Neural cell (in vitro differentiated cells): ENCODE data around the gene C21orf58. TPM values are rescaled to one million over a fixed set of nuclear protein-coding genes. Genes with fewer than 3 reads are reported as not detected.

Source experiments
- H2AFZ ChIP-seq: fragments of 200-600, 300-800 bp; sonication (generic), shearing (Covaris generic); 2 replicates; pipeline ENCODE4 v1.6.0; 2014; ENCODE audit warnings: low read depth, mild to moderate bottlenecking, antibody characterized with exemption, low read length, moderate library complexity
- H3F3A ChIP-seq: fragments of 200-600 bp; shearing (Covaris generic); 2 replicates; pipeline ENCODE4 v1.6.1; 2016; ENCODE audit warnings: mild to moderate bottlenecking, moderate library complexity, mixed read lengths, antibody characterized with exemption, low read length; ENCODE audit not compliant: insufficient read depth, poor library complexity, severe bottlenecking
- H3K27ac ChIP-seq: fragments of 200-600, 300-800 bp; sonication (generic), shearing (Covaris generic); 2 replicates; pipeline ENCODE4 v1.5.1; 2014; ENCODE audit warnings: mild to moderate bottlenecking, low read length, moderate library complexity
- H3K27me3 ChIP-seq: fragments of 300-800, 200-600 bp; sonication (generic), shearing (Covaris generic); 2 replicates; pipeline ENCODE4 v1.6.0; 2014; ENCODE audit warnings: mild to moderate bottlenecking, low read depth, low read length, moderate library complexity; ENCODE audit not compliant: insufficient read depth
- H3K36me3 ChIP-seq: fragments of 300-800, 200-600 bp; sonication (generic), shearing (Covaris generic); 2 replicates; pipeline ENCODE4 v1.5.1; 2014; ENCODE audit warnings: mild to moderate bottlenecking, antibody characterized with exemption, low read length, moderate library complexity; ENCODE audit not compliant: insufficient read depth
- H3K4me2 ChIP-seq: fragments of 300-800, 200-600 bp; sonication (generic), shearing (Covaris generic); 2 replicates; pipeline ENCODE4 v1.6.0; 2014; ENCODE audit warnings: mild to moderate bottlenecking, low read length
- H3K4me3 ChIP-seq: fragments of 300-800, 200-600 bp; sonication (generic), shearing (Covaris generic); 2 replicates; pipeline ENCODE4 v1.5.1; 2014; ENCODE audit warnings: mild to moderate bottlenecking, low read length, moderate library complexity
- H3K79me2 ChIP-seq: fragments of 200-600 bp; shearing (Covaris generic); replicated peaks from 2 replicates; pipeline ENCODE4 v1.6.0; 2014; ENCODE audit warnings: mild to moderate bottlenecking, low read length, moderate library complexity; ENCODE audit not compliant: insufficient read depth
- H3K9ac ChIP-seq: fragments of 300-800, 200-600 bp; sonication (generic), shearing (Covaris generic); 2 replicates; pipeline ENCODE4 v1.6.1; 2016; ENCODE audit warnings: mild to moderate bottlenecking, low read length, mixed read lengths
- H3K9me2 ChIP-seq: fragments of 200-600 bp; shearing (Covaris generic); 2 replicates; pipeline ENCODE4 v1.6.1; 2016; ENCODE audit warnings: mild to moderate bottlenecking, low read length, mixed read lengths; ENCODE audit not compliant: insufficient read depth
- H3K9me3 ChIP-seq: fragments of 200-600, 300-800 bp; sonication (generic), shearing (Covaris generic); 2 replicates; pipeline ENCODE4 v1.6.1; 2016; ENCODE audit warnings: mild to moderate bottlenecking, mixed run types, low read length, moderate library complexity, mixed read lengths
- H4K20me1 ChIP-seq: fragments of 200-600 bp; shearing (Covaris generic); 2 replicates; pipeline ENCODE4 v1.6.1; 2016; ENCODE audit warnings: mild to moderate bottlenecking, mixed run types; ENCODE audit not compliant: insufficient read depth
- EP300 ChIP-seq: fragments of 450-650 bp; conservative IDR thresholded peaks from 2 replicates; pipeline ENCODE4 v1.6.1; 2014; ENCODE audit warnings: antibody characterized with exemption, mild to moderate bottlenecking, moderate library complexity; ENCODE audit not compliant: poor library complexity, severe bottlenecking
- EZH2 ChIP-seq: fragments of 200-600, 300-800 bp; shearing (Covaris generic), sonication (generic); IDR thresholded peaks from 2 replicates; pipeline ENCODE4 v1.6.1; 2014; ENCODE audit warnings: antibody characterized with exemption, low read length, borderline replicate concordance, mild to moderate bottlenecking; ENCODE audit not compliant: insufficient read depth, poor library complexity, severe bottlenecking
- MXI1 ChIP-seq: fragments of 450-650 bp; conservative IDR thresholded peaks from 2 replicates; pipeline ENCODE4 v1.6.1; 2014; ENCODE audit warnings: antibody characterized with exemption, mild to moderate bottlenecking; ENCODE audit not compliant: poor library complexity, severe bottlenecking
- POLR2AphosphoS5 ChIP-seq: IDR thresholded peaks from 2 replicates; pipeline ENCODE4 v1.6.1; 2012
- RAD21 ChIP-seq: fragments of 450-650 bp; conservative IDR thresholded peaks from 2 replicates; pipeline ENCODE4 v1.6.1; 2014; ENCODE audit warnings: antibody characterized with exemption, mild to moderate bottlenecking, moderate library complexity
- SMC3 ChIP-seq: fragments of 450-650 bp; conservative IDR thresholded peaks from 2 replicates; pipeline ENCODE4 v1.6.1; 2014; ENCODE audit warnings: antibody characterized with exemption, mild to moderate bottlenecking, moderate library complexity; ENCODE audit not compliant: poor library complexity
- TAF1 ChIP-seq: IDR thresholded peaks from 2 replicates; pipeline ENCODE4 v1.6.1; 2012; ENCODE audit warnings: low read depth
- polyA plus RNA-seq: library from polyadenylated mRNA; depleted of rRNA; stranded (reverse); fragments of >200 nt; gene quantifications from 2 replicates; pipeline ENCODE4 v1.2.3, GENCODE V29; 2014
- TF ChIP-seq, protein P1 (sequence below): fragments of 450-650 bp; IDR thresholded peaks from 2 replicates; pipeline ENCODE4 v1.5.1; 2014; ENCODE audit warnings: antibody characterized with exemption, mild to moderate bottlenecking, moderate library complexity; ENCODE audit not compliant: poor library complexity, severe bottlenecking
- TF ChIP-seq, protein P2 (sequence below): IDR thresholded peaks from 2 replicates; pipeline ENCODE4 v1.6.1; 2012; ENCODE audit warnings: borderline replicate concordance

The C21orf58 gene
- polyA plus RNA-seq, 1 donor from 2014 or later = 3.0 TPM

DNA sequence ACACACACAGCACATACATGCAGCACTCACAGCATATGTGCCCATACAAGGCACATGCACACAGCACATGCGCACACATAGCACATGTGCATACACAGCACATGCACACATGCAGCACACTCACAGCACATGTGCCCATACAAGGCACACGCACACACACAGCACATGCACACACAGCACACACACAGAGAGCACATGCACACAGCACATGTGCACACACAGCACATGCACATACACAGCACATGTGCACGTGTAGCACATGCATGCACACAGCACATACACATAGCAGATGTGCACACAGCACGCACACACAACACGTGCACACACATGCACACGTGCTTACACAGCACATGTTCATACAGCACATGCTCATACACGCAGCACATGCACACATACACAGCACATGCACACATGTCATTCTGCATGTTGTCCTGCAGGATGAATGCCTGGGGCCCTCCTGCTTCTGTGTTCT lies 48.4 kb upstream of the C21orf58 start:
- Histone ChIP-seq H3K4me3 (no peak overlapping the region), H3K9me2 (no peaks in the 10 kb centered on the region), H3K27ac (no peak overlapping the region), H3K4me2 (no peak overlapping the region), H3K27me3 (no peaks in the 10 kb centered on the region), H3K9me3 (no peaks in the 10 kb centered on the region), H2AFZ (no peak overlapping the region), H3F3A (no peaks in the 10 kb centered on the region), H3K79me2 (peaks cover 6% of the 10 kb centered on the region), H3K9ac (no peak overlapping the region), H3K36me3 (peaks cover 8% of the 10 kb centered on the region), H4K20me1 (no peaks in the 10 kb centered on the region)
- no peak for TF ChIP-seq POLR2AphosphoS5

DNA sequence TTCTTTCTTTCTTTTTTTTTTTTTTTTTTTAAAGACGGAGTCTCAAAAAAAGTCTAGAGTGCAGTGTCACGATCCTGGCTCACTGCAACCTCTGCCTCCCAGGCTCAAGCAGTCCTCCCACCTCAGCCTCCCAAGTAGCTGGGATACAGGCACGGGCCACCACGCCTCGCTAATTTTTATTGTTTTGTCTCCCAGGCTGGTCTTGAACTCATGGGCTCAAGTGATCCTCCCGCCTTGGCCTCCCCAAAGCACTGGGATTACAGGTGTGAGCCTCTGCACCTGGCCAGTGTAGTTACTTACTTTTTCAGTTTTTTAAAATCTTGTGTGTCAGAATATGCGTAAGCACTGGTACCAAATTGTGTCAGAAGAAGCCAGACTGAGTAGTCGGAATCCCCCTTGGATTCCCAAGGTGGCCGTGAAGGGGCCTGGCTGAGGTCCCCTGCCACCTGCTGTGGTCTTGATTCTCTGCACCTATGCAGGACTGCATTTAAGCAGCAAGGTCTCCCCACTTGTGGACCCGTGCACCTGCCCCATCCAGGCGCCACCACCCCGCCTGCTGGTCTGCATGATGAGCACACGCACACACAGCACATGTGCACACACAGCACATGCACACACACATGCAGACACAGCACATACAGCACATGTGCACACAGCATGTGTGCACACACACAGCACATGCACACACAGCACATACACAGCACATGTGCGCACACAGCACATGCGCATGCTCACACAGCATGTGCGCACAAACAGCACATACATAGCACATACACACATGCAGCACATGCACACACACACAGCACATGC lies 47.7 kb upstream of the C21orf58 start:
- no peaks in the 10 kb centered on the region for H4K20me1 ChIP-seq
- no peaks in the 10 kb centered on the region for H3K27me3 ChIP-seq
- no peak overlapping the region for H3K27ac ChIP-seq
- no peaks in the 10 kb centered on the region for H3K9me2 ChIP-seq
- no peak for TF ChIP-seq POLR2AphosphoS5
- TF ChIP-seq, protein P1, sequence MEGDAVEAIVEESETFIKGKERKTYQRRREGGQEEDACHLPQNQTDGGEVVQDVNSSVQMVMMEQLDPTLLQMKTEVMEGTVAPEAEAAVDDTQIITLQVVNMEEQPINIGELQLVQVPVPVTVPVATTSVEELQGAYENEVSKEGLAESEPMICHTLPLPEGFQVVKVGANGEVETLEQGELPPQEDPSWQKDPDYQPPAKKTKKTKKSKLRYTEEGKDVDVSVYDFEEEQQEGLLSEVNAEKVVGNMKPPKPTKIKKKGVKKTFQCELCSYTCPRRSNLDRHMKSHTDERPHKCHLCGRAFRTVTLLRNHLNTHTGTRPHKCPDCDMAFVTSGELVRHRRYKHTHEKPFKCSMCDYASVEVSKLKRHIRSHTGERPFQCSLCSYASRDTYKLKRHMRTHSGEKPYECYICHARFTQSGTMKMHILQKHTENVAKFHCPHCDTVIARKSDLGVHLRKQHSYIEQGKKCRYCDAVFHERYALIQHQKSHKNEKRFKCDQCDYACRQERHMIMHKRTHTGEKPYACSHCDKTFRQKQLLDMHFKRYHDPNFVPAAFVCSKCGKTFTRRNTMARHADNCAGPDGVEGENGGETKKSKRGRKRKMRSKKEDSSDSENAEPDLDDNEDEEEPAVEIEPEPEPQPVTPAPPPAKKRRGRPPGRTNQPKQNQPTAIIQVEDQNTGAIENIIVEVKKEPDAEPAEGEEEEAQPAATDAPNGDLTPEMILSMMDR = no peak
- TF ChIP-seq EZH2 = no peak
- TF ChIP-seq, protein P2, sequence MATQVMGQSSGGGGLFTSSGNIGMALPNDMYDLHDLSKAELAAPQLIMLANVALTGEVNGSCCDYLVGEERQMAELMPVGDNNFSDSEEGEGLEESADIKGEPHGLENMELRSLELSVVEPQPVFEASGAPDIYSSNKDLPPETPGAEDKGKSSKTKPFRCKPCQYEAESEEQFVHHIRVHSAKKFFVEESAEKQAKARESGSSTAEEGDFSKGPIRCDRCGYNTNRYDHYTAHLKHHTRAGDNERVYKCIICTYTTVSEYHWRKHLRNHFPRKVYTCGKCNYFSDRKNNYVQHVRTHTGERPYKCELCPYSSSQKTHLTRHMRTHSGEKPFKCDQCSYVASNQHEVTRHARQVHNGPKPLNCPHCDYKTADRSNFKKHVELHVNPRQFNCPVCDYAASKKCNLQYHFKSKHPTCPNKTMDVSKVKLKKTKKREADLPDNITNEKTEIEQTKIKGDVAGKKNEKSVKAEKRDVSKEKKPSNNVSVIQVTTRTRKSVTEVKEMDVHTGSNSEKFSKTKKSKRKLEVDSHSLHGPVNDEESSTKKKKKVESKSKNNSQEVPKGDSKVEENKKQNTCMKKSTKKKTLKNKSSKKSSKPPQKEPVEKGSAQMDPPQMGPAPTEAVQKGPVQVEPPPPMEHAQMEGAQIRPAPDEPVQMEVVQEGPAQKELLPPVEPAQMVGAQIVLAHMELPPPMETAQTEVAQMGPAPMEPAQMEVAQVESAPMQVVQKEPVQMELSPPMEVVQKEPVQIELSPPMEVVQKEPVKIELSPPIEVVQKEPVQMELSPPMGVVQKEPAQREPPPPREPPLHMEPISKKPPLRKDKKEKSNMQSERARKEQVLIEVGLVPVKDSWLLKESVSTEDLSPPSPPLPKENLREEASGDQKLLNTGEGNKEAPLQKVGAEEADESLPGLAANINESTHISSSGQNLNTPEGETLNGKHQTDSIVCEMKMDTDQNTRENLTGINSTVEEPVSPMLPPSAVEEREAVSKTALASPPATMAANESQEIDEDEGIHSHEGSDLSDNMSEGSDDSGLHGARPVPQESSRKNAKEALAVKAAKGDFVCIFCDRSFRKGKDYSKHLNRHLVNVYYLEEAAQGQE = no peak
- no peak for TF ChIP-seq MXI1
- TF ChIP-seq SMC3 = no peak
- no peak for TF ChIP-seq RAD21
- no peak for TF ChIP-seq TAF1
- TF ChIP-seq EP300 = no peak
- H3K4me2 ChIP-seq = no peak overlapping the region
- no peak overlapping the region for H2AFZ ChIP-seq
- H3K4me3 ChIP-seq = no peak overlapping the region
- H3K36me3 ChIP-seq = peaks cover 8% of the 10 kb centered on the region
- H3F3A ChIP-seq = no peaks in the 10 kb centered on the region
- peaks cover 6% of the 10 kb centered on the region for H3K79me2 ChIP-seq
- H3K9ac ChIP-seq = no peak overlapping the region
- H3K9me3 ChIP-seq = no peaks in the 10 kb centered on the region
